Lower leg skin (tissue), 4 donors: Measurements from ENCODE around the gene IL2. TPM values are rescaled to one million over a fixed set of nuclear protein-coding genes. Genes with fewer than 3 reads are reported as not detected.

Experiments used
- DNase-seq, 2 donors: peaks; one replicate each; pipeline ENCODE4 v3.0.0-alpha.2; 2019; ENCODE audit warnings: low spot score in 2 of 2
- H3K4me3 ChIP-seq: fragments of 200-600 bp; sonication (generic); 2 replicates; pipeline ENCODE4 v1.5.1; 2017; ENCODE audit warnings: mild to moderate bottlenecking, low read depth; ENCODE audit not compliant: poor library complexity, severe bottlenecking
- CTCF ChIP-seq, 3 donors: fragments of 450-650 bp; IDR thresholded peaks; one replicate each; pipeline ENCODE4 v1.5.1; 2016; ENCODE audit warnings: antibody characterized with exemption in 3 of 3, mild to moderate bottlenecking in 3 of 3, moderate library complexity in 2 of 3
- POLR2A ChIP-seq, 2 donors: fragments of 450-650 bp; IDR thresholded peaks; one replicate each; pipeline ENCODE4 v1.6.1; 2016 to 2017; ENCODE audit warnings: antibody characterized with exemption in 2 of 2, mild to moderate bottlenecking in 1 of 2, moderate library complexity in 1 of 2
- WGBS, 2 donors: methylation state at CpG; one replicate each; pipeline ENCODE4 v1.1.5; 2018; 5-methylcytosine and 5-hydroxymethylcytosine counted together
- intact Hi-C: fragments of 100-400 bp; cut with DNase I; formaldehyde crosslinking; loops from one replicate; pipeline ENCODE4 v1.15.0; 2023; ENCODE audit warnings: low total_unique reads
- total RNA-seq, 4 donors: library from RNA; depleted of rRNA; stranded (reverse); fragments of >200 nt; gene quantifications; one replicate each; pipeline ENCODE4 v1.1.0, GENCODE V29; 2016

IL2 gene
- total RNA-seq, 4 donors from 2014 or later: not detected

GRCh38 chr4:122481766-122482405, 25.4 kb upstream of the IL2 start:
- no peak overlapping the region for H3K4me3 ChIP-seq
- no peak for DNase-seq
- no peak for TF ChIP-seq POLR2A (IDR thresholded peaks at IDR 0.05)
- TF ChIP-seq CTCF (IDR thresholded peaks at IDR 0.05): no peak
- WGBS, 2 donors: 44 to 57% methylated on average over 4 of the region's 4 CpGs
- intact Hi-C loops: no loop called here

GRCh38 chr4:122480655-122481487, 24.3 kb upstream of the IL2 start:
- intact Hi-C loops: no loop called here
- H3K4me3 ChIP-seq: no peak overlapping the region
- 90 to 91% methylated on average over 1 of the region's 1 CpG for WGBS, 2 donors
- DNase-seq: no peak
- TF ChIP-seq CTCF (IDR thresholded peaks at IDR 0.05): no peak
- no peak for TF ChIP-seq POLR2A (IDR thresholded peaks at IDR 0.05)

GRCh38 chr4:122479935-122480416, 23.5 kb upstream of the IL2 start:
- H3K4me3 ChIP-seq: no peak overlapping the region
- 62 to 66% methylated on average over 5 of the region's 5 CpGs for WGBS, 2 donors
- DNase-seq: no peak
- TF ChIP-seq CTCF (IDR thresholded peaks at IDR 0.05) (no peak), POLR2A (IDR thresholded peaks at IDR 0.05) (no peak)
- intact Hi-C loops: no loop called here

GRCh38 chr4:122476745-122477144, 20.2 kb upstream of the IL2 start:
- DNase-seq: no peak
- no peak for TF ChIP-seq POLR2A (IDR thresholded peaks at IDR 0.05)
- TF ChIP-seq CTCF (IDR thresholded peaks at IDR 0.05): no peak
- intact Hi-C loops: no loop called here
- WGBS, 2 donors: 74 to 79% methylated on average over 1 of the region's 1 CpG
- H3K4me3 ChIP-seq: no peak overlapping the region

GRCh38 chr4:122476126-122476525, 19.6 kb upstream of the IL2 start:
- intact Hi-C loops: no loop called here
- WGBS, 2 donors: 65 to 77% methylated on average over 1 of the region's 1 CpG
- DNase-seq: no peak
- H3K4me3 ChIP-seq: no peak overlapping the region
- TF ChIP-seq CTCF (IDR thresholded peaks at IDR 0.05) (no peak), POLR2A (IDR thresholded peaks at IDR 0.05) (no peak)
